NB4 (cell line): ENCODE results near the gene MPP3.

Experiments
- MYC ChIP-seq: IDR thresholded peaks from 2 replicates; pipeline ENCODE4 v1.6.1; 2011; ENCODE audit warnings: low read depth, low read length
- POLR2A ChIP-seq: IDR thresholded peaks from 2 replicates; pipeline ENCODE4 v1.6.1; 2011; ENCODE audit warnings: mild to moderate bottlenecking; ENCODE audit not compliant: insufficient read length; ENCODE audit errors: extremely low read depth
- TF ChIP-seq, protein P1 (sequence below): IDR thresholded peaks from one replicate; pipeline ENCODE4 v1.5.1; 2012; ENCODE audit warnings: low read depth, low read length
- TF ChIP-seq, protein P2 (sequence below): IDR thresholded peaks from 2 replicates; pipeline ENCODE4 v1.6.1; 2011; ENCODE audit warnings: low read depth, low read length

DNA sequence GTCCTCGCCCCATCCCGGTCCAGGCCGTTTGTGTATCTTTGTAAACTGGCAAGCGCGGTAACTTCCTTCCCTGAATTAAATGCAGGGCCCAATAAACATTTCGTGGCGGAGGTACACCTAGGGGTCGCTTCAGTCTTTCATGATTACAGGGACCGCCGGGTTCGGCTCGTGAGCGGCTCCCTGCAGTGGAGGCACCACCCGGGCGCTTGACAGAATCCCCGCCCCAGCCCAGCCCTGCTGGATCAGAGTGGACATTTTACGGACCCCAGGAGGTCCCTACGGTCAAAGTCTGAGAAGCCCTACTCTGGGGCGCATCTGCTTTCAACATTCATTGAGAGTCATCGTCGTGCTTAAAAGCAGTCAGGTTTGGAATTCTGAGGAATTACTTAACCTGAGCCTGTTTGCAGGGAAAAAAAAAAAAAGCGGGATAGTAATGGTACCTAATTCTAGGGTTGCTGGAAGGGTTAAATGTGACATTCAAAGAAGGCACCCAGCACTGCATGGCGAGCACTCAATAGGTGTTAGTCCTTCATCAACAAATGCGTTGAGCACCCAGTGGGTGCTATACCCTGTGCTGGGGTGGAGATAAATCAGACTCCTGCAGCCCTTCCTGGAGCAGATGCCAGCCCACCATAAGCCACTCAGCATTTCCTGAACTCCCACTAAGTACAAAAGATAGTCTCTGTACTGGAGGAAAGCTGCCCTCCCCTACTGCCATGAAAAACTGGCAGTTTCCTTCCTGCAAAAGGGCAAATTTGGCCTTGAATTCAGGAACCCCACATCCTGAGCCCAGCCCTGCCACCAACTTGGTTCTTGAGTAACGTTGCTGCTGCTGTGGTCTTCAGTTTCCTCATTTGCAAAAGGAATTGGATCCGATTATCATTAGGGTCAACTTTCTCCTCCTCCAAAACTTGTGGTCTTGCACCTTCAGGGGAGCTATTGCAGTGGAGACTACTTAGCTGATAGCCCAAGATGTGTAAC lies 53.5 kb downstream of the MPP3 start:
- TF ChIP-seq POLR2A: no peak
- TF ChIP-seq, protein P1, sequence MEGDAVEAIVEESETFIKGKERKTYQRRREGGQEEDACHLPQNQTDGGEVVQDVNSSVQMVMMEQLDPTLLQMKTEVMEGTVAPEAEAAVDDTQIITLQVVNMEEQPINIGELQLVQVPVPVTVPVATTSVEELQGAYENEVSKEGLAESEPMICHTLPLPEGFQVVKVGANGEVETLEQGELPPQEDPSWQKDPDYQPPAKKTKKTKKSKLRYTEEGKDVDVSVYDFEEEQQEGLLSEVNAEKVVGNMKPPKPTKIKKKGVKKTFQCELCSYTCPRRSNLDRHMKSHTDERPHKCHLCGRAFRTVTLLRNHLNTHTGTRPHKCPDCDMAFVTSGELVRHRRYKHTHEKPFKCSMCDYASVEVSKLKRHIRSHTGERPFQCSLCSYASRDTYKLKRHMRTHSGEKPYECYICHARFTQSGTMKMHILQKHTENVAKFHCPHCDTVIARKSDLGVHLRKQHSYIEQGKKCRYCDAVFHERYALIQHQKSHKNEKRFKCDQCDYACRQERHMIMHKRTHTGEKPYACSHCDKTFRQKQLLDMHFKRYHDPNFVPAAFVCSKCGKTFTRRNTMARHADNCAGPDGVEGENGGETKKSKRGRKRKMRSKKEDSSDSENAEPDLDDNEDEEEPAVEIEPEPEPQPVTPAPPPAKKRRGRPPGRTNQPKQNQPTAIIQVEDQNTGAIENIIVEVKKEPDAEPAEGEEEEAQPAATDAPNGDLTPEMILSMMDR: no peak
- TF ChIP-seq, protein P2, sequence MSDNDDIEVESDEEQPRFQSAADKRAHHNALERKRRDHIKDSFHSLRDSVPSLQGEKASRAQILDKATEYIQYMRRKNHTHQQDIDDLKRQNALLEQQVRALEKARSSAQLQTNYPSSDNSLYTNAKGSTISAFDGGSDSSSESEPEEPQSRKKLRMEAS: no peak; the same call in 1 of the 2 replicates
- TF ChIP-seq MYC: no peak
